Body of pancreas (tissue), 4 donors: ENCODE measurements around the gene IWS1.

ENCODE experiments used
- CTCF ChIP-seq, 7 experiments: fragments of 450-650 bp in 4 of 7; fragments of 200-600 bp in 3 of 7; sonication (generic) in 3 of 7; IDR thresholded peaks; one replicate each; pipeline ENCODE4 v1.5.1; 2016 to 2019; ENCODE audit warnings: antibody characterized with exemption in 7 of 7
- POLR2A ChIP-seq, 3 donors: fragments of 450-650 bp; IDR thresholded peaks; one replicate each; pipeline ENCODE4 v1.6.1; 2016; ENCODE audit warnings: antibody characterized with exemption in 3 of 3, mild to moderate bottlenecking in 2 of 3

- no peak for TF ChIP-seq CTCF (IDR thresholded peaks at IDR 0.05)
- no peak for TF ChIP-seq POLR2A (IDR thresholded peaks at IDR 0.05)
Measured at GRCh38 chr2:127560201-127560930, 34.1 kb upstream of the IWS1 start.
